HepG2 (cell line): ENCODE measurements around the gene LGALS7B. TPM values are rescaled to one million over a fixed set of nuclear protein-coding genes. Genes with fewer than 3 reads are reported as not detected.

Experiments used
- CHD4 ChIP-seq: fragments of 200-600 bp; sonication (generic); IDR thresholded peaks from 2 replicates; pipeline ENCODE4 v1.7.0; 2017; ENCODE audit warnings: mild to moderate bottlenecking, low read length, borderline replicate concordance
- GATA4 ChIP-seq: sonication (generic); IDR thresholded peaks from 2 replicates; pipeline ENCODE4 v1.6.1; 2016; ENCODE audit warnings: antibody characterized with exemption, low read depth, borderline replicate concordance
- HMGA1 ChIP-seq: sonication (generic); formaldehyde crosslinking; conservative IDR thresholded peaks from 2 replicates; pipeline ENCODE4 v1.4.0; 2020; ENCODE audit warnings: missing genetic modification reagents
- HNRNPLL ChIP-seq: fragments of 200-400 bp; formaldehyde crosslinking; IDR thresholded peaks from 2 replicates; pipeline ENCODE4 v1.6.1; 2017; ENCODE audit warnings: mild to moderate bottlenecking, low read depth, low read length; ENCODE audit not compliant: poor library complexity, severe bottlenecking
- KLF15 ChIP-seq: sonication (generic); formaldehyde crosslinking; IDR thresholded peaks from 2 replicates; pipeline ENCODE4 v1.8.1; 2023; ENCODE audit warnings: borderline replicate concordance, mild to moderate bottlenecking, inconsistent platforms, missing genetic modification reagents, mixed read lengths
- NPAS2 ChIP-seq: sonication (generic); formaldehyde crosslinking; IDR thresholded peaks from 2 replicates; pipeline ENCODE4 v1.8.0; 2022; ENCODE audit warnings: mild to moderate bottlenecking, missing genetic modification reagents, borderline replicate concordance
- PHF21A ChIP-seq: sonication (generic); formaldehyde crosslinking; IDR thresholded peaks from 2 replicates; pipeline ENCODE4 v1.5.0; 2020; ENCODE audit warnings: mild to moderate bottlenecking, missing genetic modification reagents
- PTBP1 ChIP-seq: fragments of 200-400 bp; formaldehyde crosslinking; IDR thresholded peaks from 2 replicates; pipeline ENCODE4 v1.6.1; 2018; ENCODE audit warnings: low read length, low read depth; ENCODE audit not compliant: poor library complexity, severe bottlenecking
- TMF1 ChIP-seq: sonication (generic); formaldehyde crosslinking; IDR thresholded peaks from 2 replicates; pipeline ENCODE4 v1.8.1; 2022; ENCODE audit warnings: low read depth, missing genetic modification reagents
- ZMYM2 ChIP-seq: sonication (generic); formaldehyde crosslinking; IDR thresholded peaks from 2 replicates; pipeline ENCODE4 v1.8.0; 2022; ENCODE audit warnings: mild to moderate bottlenecking, missing genetic modification reagents
- ZNF329 ChIP-seq: sonication (generic); formaldehyde crosslinking; IDR thresholded peaks from 2 replicates; pipeline ENCODE4 v1.9.0; 2021; ENCODE audit warnings: low read depth, mild to moderate bottlenecking, missing genetic modification reagents
- ZNF331 ChIP-seq: sonication (generic); formaldehyde crosslinking; IDR thresholded peaks from 2 replicates; pipeline ENCODE4 v1.4.0; 2020; ENCODE audit warnings: missing genetic modification reagents
- ZNF431 ChIP-seq: sonication (generic); formaldehyde crosslinking; IDR thresholded peaks from 2 replicates; pipeline ENCODE4 v1.9.0; 2022; ENCODE audit warnings: missing genetic modification reagents, low read depth, mild to moderate bottlenecking, borderline replicate concordance
- ZNF569 ChIP-seq: sonication (generic); formaldehyde crosslinking; IDR thresholded peaks from 2 replicates; pipeline ENCODE4 v1.5.0; 2020; ENCODE audit warnings: mild to moderate bottlenecking, missing genetic modification reagents, moderate library complexity, borderline replicate concordance
- ZNF619 ChIP-seq: sonication (generic); formaldehyde crosslinking; IDR thresholded peaks from 2 replicates; pipeline ENCODE4 v1.4.0; 2020; ENCODE audit warnings: mild to moderate bottlenecking, missing genetic modification reagents
- ZSCAN29 ChIP-seq: sonication (generic); formaldehyde crosslinking; conservative IDR thresholded peaks from 2 replicates; pipeline ENCODE4 v1.4.0; 2020; ENCODE audit warnings: mild to moderate bottlenecking, missing genetic modification reagents
- polyA plus RNA-seq, 8 experiments: library from polyadenylated mRNA; depleted of rRNA in 3 of 8; stranded (reverse) in 7 of 8; unstranded in 1 of 8; fragments of >200 nt; fragmentation: Illumina TruSeq in 4 of 8; extraction: Trizol in 4 of 8; gene quantifications; 2 replicates each; pipeline versions ENCODE4 v1.2.1 to v1.2.3, GENCODE V29; 2011 to 2016; ENCODE audit warnings: low read depth in 4 of 8, missing spikeins in 1 of 8, mixed read lengths in 1 of 8; ENCODE audit not compliant: insufficient read depth in 1 of 8
- total RNA-seq, 5 experiments: library from RNA; depleted of rRNA; stranded (reverse); fragments of >200 nt; fragmentation: Illumina TruSeq; extraction: Trizol; gene quantifications; 2 replicates each; pipeline ENCODE4 v1.2.3, GENCODE V29; 2016; ENCODE audit warnings: low read depth in 1 of 5
- TF ChIP-seq, protein P1 (sequence below): sonication (generic); formaldehyde crosslinking; IDR thresholded peaks from 2 replicates; pipeline ENCODE4 v1.5.0; 2020; ENCODE audit warnings: mild to moderate bottlenecking, missing genetic modification reagents, moderate library complexity
- TF ChIP-seq, protein P2 (sequence below): sonication (generic); formaldehyde crosslinking; IDR thresholded peaks from 2 replicates; pipeline ENCODE4 v1.5.0; 2020; ENCODE audit warnings: missing genetic modification reagents
- TF ChIP-seq, protein P3 (sequence below): sonication (generic); formaldehyde crosslinking; IDR thresholded peaks from 2 replicates; pipeline ENCODE4 v1.4.0; 2020; ENCODE audit warnings: missing genetic modification reagents, mild to moderate bottlenecking, borderline replicate concordance
- TF ChIP-seq, protein P4 (sequence below): sonication (generic); formaldehyde crosslinking; IDR thresholded peaks from 2 replicates; pipeline ENCODE4 v1.4.0; 2020; ENCODE audit warnings: missing genetic modification reagents
- TF ChIP-seq, protein P5 (sequence below): sonication (generic); formaldehyde crosslinking; IDR thresholded peaks from 2 replicates; pipeline ENCODE4 v1.8.0; 2022; ENCODE audit warnings: missing genetic modification reagents, mild to moderate bottlenecking, moderate library complexity, borderline replicate concordance

Gene LGALS7B
- total and polyA plus RNA-seq, 2 of the 13 experiments (the other 11 are each of a cell fraction or from before 2014, with no cell fraction given), result 1.7 to 2.1 TPM

DNA sequence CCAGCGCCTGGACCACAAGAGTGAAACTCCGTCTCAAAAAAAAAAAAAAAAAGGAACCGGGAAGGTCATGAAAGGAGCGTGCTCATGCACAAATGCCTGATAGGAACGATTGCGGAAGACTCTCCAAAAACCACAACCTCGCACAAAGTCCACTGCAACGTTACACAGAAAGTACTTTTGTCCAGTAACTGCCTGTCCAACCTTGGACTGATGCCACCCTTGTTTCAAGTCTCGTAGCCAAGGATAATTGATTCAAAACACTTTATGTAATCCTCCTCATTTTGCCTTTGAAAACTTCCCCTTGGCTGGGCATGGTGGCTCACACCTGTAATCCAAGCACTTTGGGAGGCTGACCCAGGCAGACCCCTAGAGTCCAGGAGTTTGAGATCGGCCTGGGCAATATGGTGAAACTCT lies 29.4 kb upstream of the LGALS7B start (continued):
- TF ChIP-seq, protein P1, sequence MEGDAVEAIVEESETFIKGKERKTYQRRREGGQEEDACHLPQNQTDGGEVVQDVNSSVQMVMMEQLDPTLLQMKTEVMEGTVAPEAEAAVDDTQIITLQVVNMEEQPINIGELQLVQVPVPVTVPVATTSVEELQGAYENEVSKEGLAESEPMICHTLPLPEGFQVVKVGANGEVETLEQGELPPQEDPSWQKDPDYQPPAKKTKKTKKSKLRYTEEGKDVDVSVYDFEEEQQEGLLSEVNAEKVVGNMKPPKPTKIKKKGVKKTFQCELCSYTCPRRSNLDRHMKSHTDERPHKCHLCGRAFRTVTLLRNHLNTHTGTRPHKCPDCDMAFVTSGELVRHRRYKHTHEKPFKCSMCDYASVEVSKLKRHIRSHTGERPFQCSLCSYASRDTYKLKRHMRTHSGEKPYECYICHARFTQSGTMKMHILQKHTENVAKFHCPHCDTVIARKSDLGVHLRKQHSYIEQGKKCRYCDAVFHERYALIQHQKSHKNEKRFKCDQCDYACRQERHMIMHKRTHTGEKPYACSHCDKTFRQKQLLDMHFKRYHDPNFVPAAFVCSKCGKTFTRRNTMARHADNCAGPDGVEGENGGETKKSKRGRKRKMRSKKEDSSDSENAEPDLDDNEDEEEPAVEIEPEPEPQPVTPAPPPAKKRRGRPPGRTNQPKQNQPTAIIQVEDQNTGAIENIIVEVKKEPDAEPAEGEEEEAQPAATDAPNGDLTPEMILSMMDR (CRISPR knock-in tag), result no peak
- TF ChIP-seq ZMYM2 (CRISPR knock-in tag), result peak; percentile 97
- TF ChIP-seq, protein P2, sequence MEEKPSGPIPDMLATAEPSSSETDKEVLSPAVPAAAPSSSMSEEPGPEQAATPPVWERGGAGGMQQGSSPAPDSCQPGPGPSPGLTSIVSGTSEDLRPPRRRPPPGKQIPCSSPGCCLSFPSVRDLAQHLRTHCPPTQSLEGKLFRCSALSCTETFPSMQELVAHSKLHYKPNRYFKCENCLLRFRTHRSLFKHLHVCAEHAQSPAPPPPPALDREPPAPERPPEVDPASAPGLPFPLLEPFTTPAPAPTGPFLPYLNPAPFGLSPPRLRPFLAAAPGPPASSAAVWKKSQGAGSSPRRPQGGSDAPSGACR (CRISPR knock-in tag), result no peak
- TF ChIP-seq ZNF329 (CRISPR knock-in tag), result no peak
- TF ChIP-seq ZSCAN29, result no peak
- TF ChIP-seq, protein P3, sequence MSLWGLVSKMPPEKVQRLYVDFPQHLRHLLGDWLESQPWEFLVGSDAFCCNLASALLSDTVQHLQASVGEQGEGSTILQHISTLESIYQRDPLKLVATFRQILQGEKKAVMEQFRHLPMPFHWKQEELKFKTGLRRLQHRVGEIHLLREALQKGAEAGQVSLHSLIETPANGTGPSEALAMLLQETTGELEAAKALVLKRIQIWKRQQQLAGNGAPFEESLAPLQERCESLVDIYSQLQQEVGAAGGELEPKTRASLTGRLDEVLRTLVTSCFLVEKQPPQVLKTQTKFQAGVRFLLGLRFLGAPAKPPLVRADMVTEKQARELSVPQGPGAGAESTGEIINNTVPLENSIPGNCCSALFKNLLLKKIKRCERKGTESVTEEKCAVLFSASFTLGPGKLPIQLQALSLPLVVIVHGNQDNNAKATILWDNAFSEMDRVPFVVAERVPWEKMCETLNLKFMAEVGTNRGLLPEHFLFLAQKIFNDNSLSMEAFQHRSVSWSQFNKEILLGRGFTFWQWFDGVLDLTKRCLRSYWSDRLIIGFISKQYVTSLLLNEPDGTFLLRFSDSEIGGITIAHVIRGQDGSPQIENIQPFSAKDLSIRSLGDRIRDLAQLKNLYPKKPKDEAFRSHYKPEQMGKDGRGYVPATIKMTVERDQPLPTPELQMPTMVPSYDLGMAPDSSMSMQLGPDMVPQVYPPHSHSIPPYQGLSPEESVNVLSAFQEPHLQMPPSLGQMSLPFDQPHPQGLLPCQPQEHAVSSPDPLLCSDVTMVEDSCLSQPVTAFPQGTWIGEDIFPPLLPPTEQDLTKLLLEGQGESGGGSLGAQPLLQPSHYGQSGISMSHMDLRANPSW (CRISPR knock-in tag), result peak; percentile 85; the same call in 1 of the 2 replicates
- TF ChIP-seq, protein P4, sequence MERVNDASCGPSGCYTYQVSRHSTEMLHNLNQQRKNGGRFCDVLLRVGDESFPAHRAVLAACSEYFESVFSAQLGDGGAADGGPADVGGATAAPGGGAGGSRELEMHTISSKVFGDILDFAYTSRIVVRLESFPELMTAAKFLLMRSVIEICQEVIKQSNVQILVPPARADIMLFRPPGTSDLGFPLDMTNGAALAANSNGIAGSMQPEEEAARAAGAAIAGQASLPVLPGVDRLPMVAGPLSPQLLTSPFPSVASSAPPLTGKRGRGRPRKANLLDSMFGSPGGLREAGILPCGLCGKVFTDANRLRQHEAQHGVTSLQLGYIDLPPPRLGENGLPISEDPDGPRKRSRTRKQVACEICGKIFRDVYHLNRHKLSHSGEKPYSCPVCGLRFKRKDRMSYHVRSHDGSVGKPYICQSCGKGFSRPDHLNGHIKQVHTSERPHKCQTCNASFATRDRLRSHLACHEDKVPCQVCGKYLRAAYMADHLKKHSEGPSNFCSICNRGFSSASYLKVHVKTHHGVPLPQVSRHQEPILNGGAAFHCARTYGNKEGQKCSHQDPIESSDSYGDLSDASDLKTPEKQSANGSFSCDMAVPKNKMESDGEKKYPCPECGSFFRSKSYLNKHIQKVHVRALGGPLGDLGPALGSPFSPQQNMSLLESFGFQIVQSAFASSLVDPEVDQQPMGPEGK (CRISPR knock-in tag), result peak; percentile 48
- TF ChIP-seq PTBP1, result no peak
- 0 out of 2 replicates have a peak, but pooled peaks have one; percentile 58 for TF ChIP-seq GATA4
- no peak for TF ChIP-seq HNRNPLL
- no peak for TF ChIP-seq KLF15 (CRISPR knock-in tag)
- no peak for TF ChIP-seq TMF1 (CRISPR knock-in tag)
- TF ChIP-seq NPAS2 (CRISPR knock-in tag), result no peak
- TF ChIP-seq ZNF619 (CRISPR knock-in tag), result no peak
- no peak for TF ChIP-seq CHD4
- TF ChIP-seq ZNF331 (CRISPR knock-in tag), result peak; percentile 87
- TF ChIP-seq, protein P5, sequence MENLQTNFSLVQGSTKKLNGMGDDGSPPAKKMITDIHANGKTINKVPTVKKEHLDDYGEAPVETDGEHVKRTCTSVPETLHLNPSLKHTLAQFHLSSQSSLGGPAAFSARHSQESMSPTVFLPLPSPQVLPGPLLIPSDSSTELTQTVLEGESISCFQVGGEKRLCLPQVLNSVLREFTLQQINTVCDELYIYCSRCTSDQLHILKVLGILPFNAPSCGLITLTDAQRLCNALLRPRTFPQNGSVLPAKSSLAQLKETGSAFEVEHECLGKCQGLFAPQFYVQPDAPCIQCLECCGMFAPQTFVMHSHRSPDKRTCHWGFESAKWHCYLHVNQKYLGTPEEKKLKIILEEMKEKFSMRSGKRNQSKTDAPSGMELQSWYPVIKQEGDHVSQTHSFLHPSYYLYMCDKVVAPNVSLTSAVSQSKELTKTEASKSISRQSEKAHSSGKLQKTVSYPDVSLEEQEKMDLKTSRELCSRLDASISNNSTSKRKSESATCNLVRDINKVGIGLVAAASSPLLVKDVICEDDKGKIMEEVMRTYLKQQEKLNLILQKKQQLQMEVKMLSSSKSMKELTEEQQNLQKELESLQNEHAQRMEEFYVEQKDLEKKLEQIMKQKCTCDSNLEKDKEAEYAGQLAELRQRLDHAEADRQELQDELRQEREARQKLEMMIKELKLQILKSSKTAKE (CRISPR knock-in tag), result peak; percentile 63; the same call in 1 of the 2 replicates
- TF ChIP-seq ZNF431 (CRISPR knock-in tag), result no peak
- no peak for TF ChIP-seq ZNF569 (CRISPR knock-in tag)
- TF ChIP-seq PHF21A, result peak; percentile 91
- TF ChIP-seq HMGA1 (CRISPR knock-in tag), result no peak
